ENCODE results near the gene SORBS1. TPM values are rescaled to one million over a fixed set of nuclear protein-coding genes. Genes with fewer than 3 reads are reported as not detected.
A peak's percentile ranks its signal among the peaks of the same experiment; 100 is the strongest.

SORBS1 gene
- total RNA-seq, 1 donor from 2014 or later: 221 TPM

- DNase-seq: peak; percentile 64
- Mint-ChIP-seq H3K9me3 (ENCODE audit: unreplicated experiment) (peaks cover 8% of the 10 kb centered on the region), H3K27ac (ENCODE audit: unreplicated experiment) (peak overlapping the region; percentile 73), H3K4me1 (ENCODE audit: low read depth, unreplicated experiment) (peaks cover 43% of the 10 kb centered on the region), H3K27me3 (ENCODE audit: unreplicated experiment) (peaks cover 4% of the 10 kb centered on the region), H3K36me3 (ENCODE audit: unreplicated experiment) (no peaks in the 10 kb centered on the region), H3K4me3 (ENCODE audit: unreplicated experiment) (no peak overlapping the region)
- no peak for TF ChIP-seq CTCF (IDR thresholded peaks at IDR 0.05; ENCODE audit: partially characterized antibody, unreplicated experiment)
Observed at GRCh38 chr10:95467162-95467599, 94.0 kb downstream of the SORBS1 start.

GRCh38 chr10:95466436-95466835 lies 94.7 kb downstream of the SORBS1 start:
- DNase-seq: no peak
- Mint-ChIP-seq H3K36me3 (ENCODE audit: unreplicated experiment) (no peaks in the 10 kb centered on the region), H3K4me3 (ENCODE audit: unreplicated experiment) (no peak overlapping the region), H3K4me1 (ENCODE audit: low read depth, unreplicated experiment) (peaks cover 46% of the 10 kb centered on the region), H3K9me3 (ENCODE audit: unreplicated experiment) (peaks cover 8% of the 10 kb centered on the region), H3K27me3 (ENCODE audit: unreplicated experiment) (peaks cover 4% of the 10 kb centered on the region), H3K27ac (ENCODE audit: unreplicated experiment) (peak overlapping the region; percentile 87)
- no peak for TF ChIP-seq CTCF (IDR thresholded peaks at IDR 0.05; ENCODE audit: partially characterized antibody, unreplicated experiment)

- Mint-ChIP-seq H3K27me3 (ENCODE audit: unreplicated experiment) (peaks cover 4% of the 10 kb centered on the region), H3K9me3 (ENCODE audit: unreplicated experiment) (peaks cover 6% of the 10 kb centered on the region), H3K36me3 (ENCODE audit: unreplicated experiment) (no peaks in the 10 kb centered on the region)
Observed at GRCh38 chr10:95464280-95464679, 96.9 kb downstream of the SORBS1 start.

GRCh38 chr10:95462740-95463667 lies 98.2 kb downstream of the SORBS1 start:
- no peak for TF ChIP-seq CTCF (IDR thresholded peaks at IDR 0.05; ENCODE audit: partially characterized antibody, unreplicated experiment)
- H3K36me3 Mint-ChIP-seq (ENCODE audit: unreplicated experiment): no peaks in the 10 kb centered on the region

More at GRCh38 chr10:95464280-95464679, 96.9 kb downstream of the SORBS1 start:
- Mint-ChIP-seq H3K4me3 (ENCODE audit: unreplicated experiment) (no peak overlapping the region), H3K4me1 (ENCODE audit: low read depth, unreplicated experiment) (peaks cover 51% of the 10 kb centered on the region), H3K27ac (ENCODE audit: unreplicated experiment) (peak overlapping the region; percentile 52)
- TF ChIP-seq CTCF (IDR thresholded peaks at IDR 0.05; ENCODE audit: partially characterized antibody, unreplicated experiment): no peak
- DNase-seq: no peak

GRCh38 chr10:95461611-95462010 lies 99.6 kb downstream of the SORBS1 start:
- TF ChIP-seq CTCF (IDR thresholded peaks at IDR 0.05; ENCODE audit: partially characterized antibody, unreplicated experiment): no peak
- H3K27me3 Mint-ChIP-seq (ENCODE audit: unreplicated experiment): no peaks in the 10 kb centered on the region
- H3K4me1 Mint-ChIP-seq (ENCODE audit: low read depth, unreplicated experiment): peaks cover 45% of the 10 kb centered on the region
- H3K9me3 Mint-ChIP-seq (ENCODE audit: unreplicated experiment): peaks cover 5% of the 10 kb centered on the region
- H3K27ac Mint-ChIP-seq (ENCODE audit: unreplicated experiment): peak overlapping the region; percentile 22
- DNase-seq: no peak
- H3K4me3 Mint-ChIP-seq (ENCODE audit: unreplicated experiment): no peak overlapping the region
- no peaks in the 10 kb centered on the region for H3K36me3 Mint-ChIP-seq (ENCODE audit: unreplicated experiment)

More at GRCh38 chr10:95462740-95463667, 98.2 kb downstream of the SORBS1 start:
- Mint-ChIP-seq H3K4me3 (ENCODE audit: unreplicated experiment) (no peak overlapping the region), H3K9me3 (ENCODE audit: unreplicated experiment) (peaks cover 3% of the 10 kb centered on the region), H3K27me3 (ENCODE audit: unreplicated experiment) (peaks cover under 1% of the 10 kb centered on the region), H3K4me1 (ENCODE audit: low read depth, unreplicated experiment) (peaks cover 43% of the 10 kb centered on the region), H3K27ac (ENCODE audit: unreplicated experiment) (no peak overlapping the region)
- DNase-seq: no peak

Measured in glutamatergic neuron (in vitro differentiated cells).